Daoy (cell line): Measurements from ENCODE around the gene PRKG1. TPM values are rescaled to one million over a fixed set of nuclear protein-coding genes. Genes with fewer than 3 reads are reported as not detected.

Source experiments
- DNase-seq: peaks from one replicate; pipeline ENCODE4 v3.0.0-alpha.2; 2015; ENCODE audit warnings: low read depth
- total RNA-seq: library from RNA; depleted of rRNA; stranded (reverse); fragments of >200 nt; shearing (Covaris generic); gene quantifications from 2 replicates; pipeline ENCODE4 v1.2.3, GENCODE V29; 2014

Gene PRKG1
- total RNA-seq, 1 experiment from 2014 or later = 1.5 TPM

GRCh38 chr10:51876979-51877378 lies 802.7 kb downstream of the PRKG1 start:
- no peak for DNase-seq

GRCh38 chr10:51877636-51878035 lies 803.3 kb downstream of the PRKG1 start:
- DNase-seq = no peak

- DNase-seq = no peak
These were observed 804.4 kb downstream of the PRKG1 start for GRCh38 chr10:51878695-51879094.

GRCh38 chr10:51879238-51879637 lies 805.0 kb downstream of the PRKG1 start:
- peak; percentile 86 for DNase-seq

- DNase-seq = no peak
These were observed 806.9 kb downstream of the PRKG1 start for GRCh38 chr10:51881213-51881612.

GRCh38 chr10:51886438-51887068 lies 812.3 kb downstream of the PRKG1 start:
- no peak for DNase-seq

GRCh38 chr10:51888263-51888662 lies 814.0 kb downstream of the PRKG1 start:
- DNase-seq = no peak

GRCh38 chr10:51892313-51892712 lies 818.0 kb downstream of the PRKG1 start:
- DNase-seq = no peak

- DNase-seq = peak; percentile 23
These were observed 818.8 kb downstream of the PRKG1 start for GRCh38 chr10:51892965-51893658.

- no peak for DNase-seq
These were observed 820.7 kb downstream of the PRKG1 start for GRCh38 chr10:51894771-51895578.

GRCh38 chr10:51896849-51897248 lies 822.6 kb downstream of the PRKG1 start:
- DNase-seq = no peak

- DNase-seq = no peak
These were observed 823.3 kb downstream of the PRKG1 start for GRCh38 chr10:51897560-51897959.

GRCh38 chr10:51900180-51900579 lies 825.9 kb downstream of the PRKG1 start:
- DNase-seq = no peak

GRCh38 chr10:51903675-51904074 lies 829.4 kb downstream of the PRKG1 start:
- DNase-seq = no peak

- no peak for DNase-seq
These were observed 830.7 kb downstream of the PRKG1 start for GRCh38 chr10:51905032-51905431.

GRCh38 chr10:51907361-51907760 lies 833.1 kb downstream of the PRKG1 start:
- DNase-seq = no peak

GRCh38 chr10:51910189-51910588 lies 835.9 kb downstream of the PRKG1 start:
- no peak for DNase-seq

GRCh38 chr10:51910596-51910995 lies 836.3 kb downstream of the PRKG1 start:
- no peak for DNase-seq

- no peak for DNase-seq
These were observed 837.4 kb downstream of the PRKG1 start for GRCh38 chr10:51911723-51912122.

GRCh38 chr10:51915031-51915542 lies 840.8 kb downstream of the PRKG1 start:
- DNase-seq = no peak

GRCh38 chr10:51918440-51918839 lies 844.2 kb downstream of the PRKG1 start:
- DNase-seq = no peak

- DNase-seq = no peak
These were observed 844.6 kb downstream of the PRKG1 start for GRCh38 chr10:51918884-51919325.
